Measurements from ENCODE around the gene SPP1.
"Not testable (repeated sequence)": the region's sequence is repeated elsewhere in the genome, so short reads cannot be mapped to it uniquely, and the experiment has no call there.

Gene SPP1

DNA sequence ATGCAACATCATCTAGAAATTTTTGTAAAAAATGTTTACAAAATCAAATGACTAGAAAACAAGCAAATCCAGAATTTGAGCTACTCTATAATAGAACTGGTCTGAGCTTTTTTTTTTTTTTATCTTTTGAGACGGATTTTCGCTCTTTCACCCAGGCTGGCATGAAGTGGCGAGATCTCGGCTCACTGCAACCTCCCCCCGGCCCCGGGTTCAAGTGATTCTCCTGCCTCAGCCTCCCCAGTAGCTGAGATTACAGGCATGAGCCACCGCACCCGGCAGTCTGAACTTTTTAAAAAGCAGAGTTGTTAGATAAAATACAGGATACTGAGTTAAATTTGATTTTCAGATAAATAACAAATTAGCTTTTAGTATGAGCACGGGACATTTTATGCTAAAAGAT, 11.0 kb downstream of the SPP1 start:
- no peak for DNase-seq (ENCODE audit: low read depth)

DNA sequence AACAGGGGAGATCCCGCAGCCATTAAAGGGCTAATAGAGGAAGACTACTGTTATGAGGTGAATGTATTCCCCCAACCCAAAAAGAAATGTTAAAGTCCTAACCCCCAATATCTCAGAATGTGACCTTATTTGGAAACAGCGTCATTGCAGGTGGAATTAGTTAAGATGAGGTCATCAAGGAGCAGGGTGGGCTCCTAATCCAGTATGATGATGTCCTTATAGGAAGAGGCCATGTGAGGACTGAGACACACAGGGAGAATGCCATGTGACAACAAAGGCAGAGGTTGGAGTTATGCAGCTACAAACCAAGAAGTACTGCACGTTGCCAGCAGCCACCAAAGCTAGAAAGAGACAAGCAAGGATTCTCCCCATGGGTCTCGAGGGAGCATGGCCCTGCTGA, 14.3 kb downstream of the SPP1 start:
- DNase-seq (ENCODE audit: low read depth): no peak

DNA sequence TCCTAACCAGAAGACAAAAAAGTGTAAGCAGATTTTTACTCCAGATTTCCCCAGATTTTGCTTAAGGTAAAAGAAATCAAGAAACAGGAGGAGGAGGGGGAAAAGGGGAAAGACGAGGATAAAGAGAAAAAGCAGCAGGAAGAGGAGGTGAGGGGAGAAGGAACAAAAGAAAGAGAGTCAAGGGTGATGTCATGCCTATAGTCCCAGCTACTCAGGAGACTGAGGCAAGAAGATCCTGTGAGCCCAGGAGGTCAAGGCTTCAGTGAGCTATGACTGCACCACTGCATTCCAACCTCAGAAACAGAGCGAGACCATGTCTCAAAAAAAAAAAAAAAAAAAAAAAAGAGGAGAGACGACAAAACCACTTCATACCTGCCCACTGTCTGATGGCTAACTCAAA, 19.9 kb downstream of the SPP1 start:
- DNase-seq (ENCODE audit: low read depth): no peak

DNA sequence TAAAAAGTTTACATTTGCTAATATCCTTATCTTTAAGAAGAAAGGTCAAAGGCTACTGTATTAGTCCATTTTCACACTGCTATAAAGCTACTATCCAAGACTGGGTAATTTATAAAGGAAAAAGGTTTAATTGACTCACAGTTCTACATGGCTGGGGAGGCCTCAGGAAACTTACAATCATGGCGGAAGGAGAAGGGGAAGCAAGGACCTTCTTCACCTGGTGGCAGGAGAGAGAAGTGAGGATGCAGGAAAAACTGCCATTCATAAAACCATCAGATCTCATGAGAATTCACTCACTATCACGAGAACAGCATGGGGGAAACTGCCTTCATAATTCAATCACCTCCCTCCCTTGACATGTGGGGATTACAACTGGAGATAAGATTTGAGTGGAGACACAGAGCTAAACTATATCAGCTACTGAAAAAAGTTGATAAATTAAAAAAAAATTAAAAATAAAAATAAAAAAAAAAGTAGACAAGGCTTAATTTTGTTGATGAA, 23.7 kb downstream of the SPP1 start:
- not testable (repeated sequence) for DNase-seq (ENCODE audit: low read depth)

DNA sequence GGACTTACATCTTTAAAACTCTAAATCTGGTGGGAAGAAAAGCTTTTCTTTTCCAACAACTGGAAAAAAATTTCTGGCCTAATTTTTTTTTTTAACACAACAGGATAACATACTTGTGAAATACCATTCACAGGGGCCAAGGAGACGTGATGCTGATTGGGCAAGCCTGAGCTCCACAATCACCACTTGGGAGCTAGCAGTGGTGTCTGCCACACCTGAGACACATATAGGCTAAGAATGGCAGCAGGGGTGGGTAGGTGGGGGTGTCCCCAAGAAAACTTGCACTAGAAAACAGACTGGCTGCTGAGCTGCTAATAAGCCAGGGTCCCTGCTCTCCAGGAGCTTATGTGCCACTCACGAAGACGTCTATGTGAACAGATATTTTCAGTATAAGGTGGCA, 26.4 kb downstream of the SPP1 start:
- DNase-seq (ENCODE audit: low read depth): no peak

DNA sequence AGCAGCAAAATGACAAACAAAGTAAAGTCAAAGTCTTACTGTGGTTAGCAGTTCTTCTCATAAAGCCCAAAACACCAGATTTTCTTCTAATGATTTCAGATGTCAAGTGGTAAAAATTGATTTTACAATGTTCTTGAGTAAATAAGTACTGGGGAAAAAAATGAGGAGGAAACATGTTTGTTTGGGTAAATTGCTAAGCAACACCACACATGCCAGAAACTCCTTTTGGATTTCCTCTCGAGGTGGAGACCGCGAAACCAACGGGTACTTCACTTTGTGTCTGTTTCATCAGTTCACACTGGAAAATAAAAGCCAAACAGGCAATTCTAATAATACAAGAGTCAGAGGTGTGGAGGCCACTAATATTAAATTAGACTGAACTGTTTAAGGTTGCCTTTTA, 27.3 kb downstream of the SPP1 start:
- no peak for DNase-seq (ENCODE audit: low read depth)

DNA sequence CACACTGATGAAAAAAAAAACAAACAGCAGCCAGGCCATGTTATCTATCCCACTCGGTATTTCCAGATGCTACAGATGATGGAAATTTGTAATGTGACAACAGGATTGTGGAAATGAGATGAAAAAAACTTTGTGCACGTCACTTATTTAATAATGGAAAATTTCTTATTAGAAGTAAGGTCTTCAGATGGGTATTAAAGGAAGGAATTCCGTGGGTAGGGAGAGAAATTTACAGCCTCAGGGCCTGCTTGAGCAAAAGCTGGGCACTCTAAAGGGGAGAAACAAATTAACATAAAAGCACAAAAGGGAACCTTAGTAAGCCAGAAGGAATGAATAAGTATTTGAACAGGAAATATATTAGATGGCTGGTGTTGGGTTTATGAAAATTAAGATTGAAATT, 27.7 kb downstream of the SPP1 start:
- no peak for DNase-seq (ENCODE audit: low read depth)

DNA sequence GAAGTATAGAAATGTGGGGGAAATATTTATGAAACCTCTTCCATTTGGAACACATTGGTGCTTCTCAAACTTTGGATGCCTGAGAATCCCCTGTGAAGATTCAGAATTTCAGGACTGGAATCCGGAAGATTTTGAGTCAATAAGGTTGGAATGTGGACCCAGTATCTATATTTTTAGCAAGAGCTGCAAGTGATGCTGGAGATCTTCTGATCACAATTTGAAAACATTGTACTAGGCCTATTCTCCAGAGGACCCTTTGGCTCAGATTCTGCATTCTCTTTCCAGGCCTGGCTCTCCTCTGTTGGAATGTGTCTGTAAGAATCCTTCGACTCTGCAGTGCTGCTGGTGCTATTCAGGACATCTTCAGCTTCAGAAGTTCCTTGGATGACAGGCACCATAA, 29.6 kb downstream of the SPP1 start:
- no peak for DNase-seq (ENCODE audit: low read depth)

DNA sequence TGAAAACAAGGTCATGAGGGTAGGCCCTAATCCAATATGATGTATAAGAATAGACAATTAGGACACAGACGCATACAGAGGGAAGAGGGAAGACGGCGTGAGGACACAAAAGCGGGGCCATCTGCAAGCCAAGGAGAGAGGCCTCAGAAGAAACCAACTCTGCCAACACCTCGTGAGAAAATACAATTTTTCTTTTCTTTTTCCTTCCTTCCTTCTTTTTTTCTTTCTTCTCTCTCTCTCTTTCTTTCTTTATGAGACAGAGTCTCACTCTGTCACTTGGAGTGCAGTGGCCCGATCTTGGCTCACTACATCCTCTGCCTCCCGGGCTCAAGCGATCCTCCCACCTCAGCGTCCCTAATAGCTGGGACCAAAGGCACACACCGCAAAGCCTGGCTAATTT, 30.4 kb downstream of the SPP1 start:
- DNase-seq (ENCODE audit: low read depth): no peak

DNA sequence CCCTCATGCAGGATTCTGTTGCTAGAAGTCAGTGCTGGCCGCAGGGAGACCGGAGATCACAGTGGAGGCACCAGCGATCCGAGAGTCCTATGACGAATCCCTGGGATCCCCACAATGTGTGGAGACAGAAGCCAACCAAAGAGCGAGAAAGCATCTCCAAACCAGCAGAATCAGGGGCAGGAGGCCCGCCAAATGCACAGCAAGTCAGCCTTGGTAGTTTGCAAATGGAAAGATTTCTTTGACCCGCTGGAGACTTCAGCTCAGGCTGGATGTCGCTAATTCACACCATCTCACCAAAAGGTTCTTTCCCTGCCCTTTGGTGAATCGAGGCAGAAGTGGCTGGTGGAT, 31.4 kb downstream of the SPP1 start:
- DNase-seq (ENCODE audit: low read depth): no peak

DNA sequence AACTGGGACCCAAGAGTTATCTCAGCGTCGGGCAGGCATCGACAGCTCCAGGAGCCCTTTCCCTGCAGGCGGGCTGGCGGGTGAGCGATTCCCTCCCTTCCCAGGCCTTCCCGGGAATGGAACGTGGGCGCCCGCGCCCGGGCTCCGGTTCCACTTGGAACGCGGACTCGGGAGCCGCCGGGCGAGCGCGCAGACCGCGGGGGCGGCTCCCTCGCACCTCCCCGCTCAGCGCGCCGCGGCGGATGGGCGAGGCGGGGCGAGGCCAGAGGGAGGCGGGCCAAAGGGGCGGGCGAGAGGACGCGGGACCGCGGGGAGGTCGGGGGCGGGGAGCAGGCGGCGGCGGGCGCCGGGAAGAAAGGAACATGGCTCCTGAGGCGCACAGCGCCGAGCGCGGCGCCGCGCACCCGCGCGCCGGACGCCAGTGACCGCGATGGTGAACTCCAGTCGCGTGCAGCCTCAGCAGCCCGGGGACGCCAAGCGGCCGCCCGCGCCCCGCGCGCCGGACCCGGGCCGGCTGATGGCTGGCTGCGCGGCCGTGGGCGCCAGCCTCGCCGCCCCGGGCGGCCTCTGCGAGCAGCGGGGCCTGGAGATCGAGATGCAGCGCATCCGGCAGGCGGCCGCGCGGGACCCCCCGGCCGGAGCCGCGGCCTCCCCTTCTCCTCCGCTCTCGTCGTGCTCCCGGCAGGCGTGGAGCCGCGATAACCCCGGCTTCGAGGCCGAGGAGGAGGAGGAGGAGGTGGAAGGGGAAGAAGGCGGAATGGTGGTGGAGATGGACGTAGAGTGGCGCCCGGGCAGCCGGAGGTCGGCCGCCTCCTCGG, 32.0 kb downstream of the SPP1 start, which contains the start of gene PKD2:
Gene PKD2 (plus strand): TSS at position 332 of the 818 bp plus-strand sequence. CDS start 99 bp downstream, at position 431.
- DNase-seq (ENCODE audit: low read depth): peak; percentile 56

DNA sequence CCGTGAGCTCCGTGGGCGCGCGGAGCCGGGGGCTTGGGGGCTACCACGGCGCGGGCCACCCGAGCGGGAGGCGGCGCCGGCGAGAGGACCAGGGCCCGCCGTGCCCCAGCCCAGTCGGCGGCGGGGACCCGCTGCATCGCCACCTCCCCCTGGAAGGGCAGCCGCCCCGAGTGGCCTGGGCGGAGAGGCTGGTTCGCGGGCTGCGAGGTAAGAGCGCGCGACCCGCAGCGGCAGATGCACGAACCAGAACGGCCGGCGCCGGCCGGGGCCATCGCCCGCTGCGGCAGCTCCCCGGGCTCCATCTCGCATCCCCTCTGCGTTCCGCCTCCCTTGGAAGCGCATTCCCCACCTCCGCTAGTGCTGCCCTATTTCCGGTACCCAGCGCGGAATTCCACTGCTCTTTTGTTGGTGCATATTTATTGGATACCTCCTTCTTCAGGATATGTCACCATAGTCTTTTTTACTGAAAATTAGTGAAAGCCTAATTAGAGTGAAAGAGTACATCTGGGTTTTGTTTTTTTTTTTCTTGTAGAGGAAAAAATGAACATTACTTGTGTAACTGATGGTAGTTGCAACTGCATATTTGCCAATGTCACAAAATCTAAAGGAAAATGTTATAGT, 32.7 kb downstream of the SPP1 start:
- peak; percentile 12 for DNase-seq (ENCODE audit: low read depth)

DNA sequence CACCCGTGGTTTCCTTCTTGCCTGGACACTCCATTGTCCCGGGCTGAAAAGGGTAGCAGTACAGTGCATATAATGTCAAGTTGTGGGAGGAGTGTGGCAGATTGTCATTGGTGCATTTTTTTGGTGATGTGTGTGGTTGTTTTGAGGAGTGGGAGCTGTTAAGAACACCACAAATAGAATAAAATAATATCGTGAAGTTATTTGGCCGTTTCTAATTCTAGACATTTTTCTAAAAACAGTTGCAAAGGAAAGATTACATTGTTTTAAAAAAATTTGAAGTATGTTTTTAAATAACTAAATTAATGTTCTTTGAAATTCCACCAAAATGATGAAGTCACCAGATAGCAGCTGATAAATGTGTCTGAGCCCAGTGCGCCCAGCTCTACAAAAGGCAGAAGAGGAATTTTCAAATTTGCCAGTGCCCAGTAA, 33.2 kb downstream of the SPP1 start:
- no peak for DNase-seq (ENCODE audit: low read depth)

DNA sequence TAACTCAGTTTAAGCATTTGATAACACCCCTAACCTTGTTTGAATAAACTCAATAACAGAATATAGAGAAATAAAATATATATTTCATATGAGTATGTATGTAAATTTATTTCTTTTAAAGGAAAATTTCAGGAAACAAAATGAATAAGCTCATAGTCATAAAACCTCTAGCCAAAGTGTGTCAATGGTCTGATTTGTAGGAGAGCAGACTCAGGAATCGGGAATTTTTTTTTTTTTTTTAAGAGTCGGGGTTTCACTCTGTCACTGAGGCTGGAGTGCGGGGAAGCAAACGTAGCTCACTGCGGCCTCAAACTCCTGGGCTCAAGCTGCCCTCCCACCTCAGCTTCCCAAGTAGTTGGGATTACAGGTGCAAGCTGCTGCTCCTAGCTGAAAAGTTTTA, 34.4 kb downstream of the SPP1 start:
- no peak for DNase-seq (ENCODE audit: low read depth)

DNA sequence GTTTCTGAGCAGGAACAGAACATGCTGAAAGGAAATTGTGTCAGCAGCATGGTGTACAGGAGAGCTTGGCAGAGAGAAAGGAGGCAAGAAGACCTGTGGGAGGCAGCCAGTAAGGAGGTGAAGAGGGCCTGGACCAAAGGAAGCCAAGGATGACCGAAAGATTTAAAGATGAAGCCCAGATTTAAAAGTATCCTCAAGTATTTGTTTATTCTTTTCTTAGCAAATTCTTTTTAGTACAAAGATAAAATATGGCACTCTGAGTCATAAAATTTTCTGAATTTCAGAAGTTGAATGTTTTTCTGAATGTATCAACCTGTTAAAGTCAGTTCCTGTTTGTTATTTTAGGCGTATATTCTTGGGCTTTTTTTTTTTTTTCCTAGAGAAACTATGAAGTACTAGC, 35.5 kb downstream of the SPP1 start:
- DNase-seq (ENCODE audit: low read depth): no peak

DNA sequence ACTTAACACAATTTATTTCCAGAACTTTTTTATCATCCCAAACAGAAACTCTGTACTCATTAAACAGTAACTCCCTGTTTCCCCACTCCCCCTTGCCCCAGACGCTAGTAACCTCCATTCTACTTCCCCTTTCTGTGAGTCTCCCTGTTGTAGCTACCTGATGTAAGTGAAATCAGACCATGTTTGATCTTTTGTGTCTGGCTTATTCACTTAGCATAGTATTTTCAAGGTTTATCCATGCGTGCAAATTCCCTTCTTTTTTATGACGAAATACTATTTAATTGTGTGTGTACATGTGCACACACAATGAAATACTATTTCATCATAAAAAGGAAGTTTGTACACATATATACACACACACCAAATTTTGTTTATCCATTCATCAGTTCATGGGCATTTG, 37.1 kb downstream of the SPP1 start:
- no peak for DNase-seq (ENCODE audit: low read depth)

DNA sequence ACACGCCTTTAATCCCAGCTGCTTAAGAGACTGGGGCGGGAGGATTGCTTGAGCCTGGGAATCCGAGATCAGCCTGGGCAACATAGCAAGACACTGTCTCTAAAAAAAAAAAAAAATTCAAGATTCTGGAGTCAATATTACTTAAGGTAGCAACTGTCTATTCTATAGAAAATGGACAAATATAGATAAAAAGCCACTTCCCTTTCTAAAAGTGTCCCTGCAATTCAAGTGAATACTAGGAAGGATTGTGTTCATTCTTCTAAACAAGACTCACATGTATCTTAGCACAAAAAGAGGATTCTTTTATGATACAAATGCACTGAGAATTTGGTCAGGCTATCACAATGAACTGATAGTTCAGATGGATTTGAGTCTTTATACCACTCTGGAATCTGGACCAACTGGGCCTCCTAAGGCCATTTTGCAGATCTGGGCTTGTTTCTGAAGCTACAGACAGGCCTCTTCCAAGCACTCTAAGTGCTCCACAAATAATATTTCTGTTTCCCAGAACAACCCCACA, 38.9 kb downstream of the SPP1 start:
- DNase-seq (ENCODE audit: low read depth): no peak

DNA sequence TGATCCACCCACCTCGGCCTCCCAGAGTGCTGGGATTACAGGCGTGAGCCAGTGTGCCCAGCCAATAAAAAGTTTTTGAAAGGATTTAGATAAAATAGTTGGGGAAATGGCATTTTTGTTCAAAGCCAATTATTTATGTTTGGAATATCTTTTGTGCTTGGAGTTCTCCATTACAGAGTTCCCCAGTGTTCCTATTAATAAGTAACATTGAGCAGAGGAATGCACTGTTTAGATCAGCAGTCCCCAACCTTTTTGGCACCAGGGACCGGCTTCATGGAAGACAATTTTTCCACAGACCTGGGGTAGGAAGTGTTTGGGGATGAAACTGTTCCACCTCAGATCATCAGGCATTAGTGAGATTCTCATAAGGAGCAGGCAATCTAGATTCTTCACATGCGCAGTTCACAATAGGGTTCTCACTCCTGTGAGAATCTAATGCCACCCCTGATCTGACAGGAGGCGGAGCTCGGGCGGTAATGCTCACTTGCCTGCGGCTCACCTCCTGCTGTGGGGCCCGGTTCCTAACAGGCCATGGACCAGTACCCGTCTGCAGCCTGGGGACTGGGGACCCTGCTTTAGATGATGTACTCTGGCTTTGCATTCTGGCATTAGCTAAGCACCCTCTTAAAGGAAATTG, 40.3 kb downstream of the SPP1 start:
- no peak for DNase-seq (ENCODE audit: low read depth)

DNA sequence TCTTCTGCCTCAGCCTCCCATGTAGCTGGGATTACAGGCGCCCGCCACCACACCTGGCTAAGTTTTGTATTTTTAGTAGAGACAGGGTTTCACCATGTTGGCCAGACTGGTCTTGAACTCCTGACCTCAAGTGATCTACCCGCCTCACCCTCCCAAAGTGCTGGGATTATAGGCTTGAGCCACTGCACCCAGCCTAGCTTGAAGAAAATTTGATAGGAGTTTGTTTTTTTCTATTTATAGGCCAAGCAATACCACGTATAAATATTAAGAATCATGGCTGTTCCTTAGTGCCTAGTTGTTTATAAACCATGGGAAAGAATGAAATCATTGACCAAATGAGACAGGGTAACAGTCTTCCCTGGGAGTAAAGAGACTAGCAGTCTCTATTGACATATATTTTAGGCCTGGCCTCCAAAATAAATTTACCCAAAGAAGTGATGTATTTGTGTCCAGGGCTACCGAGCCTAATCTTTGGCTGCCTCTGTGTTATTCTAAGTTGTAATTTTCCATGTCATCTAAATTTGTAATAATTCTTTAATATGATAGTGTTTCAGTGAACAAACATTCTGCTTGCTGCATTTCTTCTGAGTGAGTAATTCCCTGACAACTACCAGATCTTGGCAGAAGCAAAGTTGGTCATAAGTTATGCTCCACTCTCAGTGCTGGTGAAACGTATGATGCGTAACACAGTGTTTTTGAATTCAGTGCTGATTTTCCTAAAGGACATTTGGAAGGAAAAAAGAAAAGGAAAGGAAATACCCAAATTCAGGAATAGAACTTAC, 42.2 kb downstream of the SPP1 start:
- DNase-seq (ENCODE audit: low read depth): no peak

DNA sequence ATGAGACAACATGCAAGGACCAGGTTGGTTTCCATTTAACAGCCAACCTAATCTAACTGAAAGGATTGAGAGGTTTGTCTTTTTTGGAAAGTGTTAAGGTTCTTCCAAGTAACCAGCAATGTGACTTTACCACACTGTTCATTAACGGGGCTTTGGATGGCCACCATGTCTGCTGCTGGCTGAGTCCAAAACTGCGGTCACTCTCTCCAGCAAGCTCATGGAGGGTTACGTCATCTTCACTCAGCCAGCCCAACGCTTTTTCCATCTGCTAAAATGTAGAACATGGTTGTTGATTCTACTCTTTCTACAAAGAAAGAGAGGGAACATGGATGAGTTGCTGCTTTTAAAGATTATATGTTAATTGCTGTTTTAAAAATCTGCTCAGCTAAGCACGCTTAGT, 43.0 kb downstream of the SPP1 start:
- no peak for DNase-seq (ENCODE audit: low read depth)

DNA sequence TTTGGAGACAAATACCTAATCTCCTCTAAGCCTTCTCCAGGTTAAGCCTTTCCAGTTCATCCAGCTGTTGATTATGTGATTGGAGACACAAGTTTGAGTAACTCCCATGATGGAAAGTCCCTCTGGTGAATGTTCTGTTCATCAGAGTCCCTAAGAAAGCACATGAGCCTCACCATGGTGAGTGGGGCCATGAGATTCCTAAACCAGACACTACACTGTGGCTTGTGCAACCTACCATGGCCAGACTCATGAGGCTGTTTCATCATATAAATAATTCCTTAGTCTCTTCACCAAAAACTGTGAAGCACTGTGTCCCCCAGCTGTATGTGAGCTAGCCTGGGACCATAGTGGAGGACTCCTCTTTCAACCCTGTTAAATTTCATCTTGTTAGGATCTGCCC, 46.3 kb downstream of the SPP1 start:
- DNase-seq (ENCODE audit: low read depth): no peak

DNA sequence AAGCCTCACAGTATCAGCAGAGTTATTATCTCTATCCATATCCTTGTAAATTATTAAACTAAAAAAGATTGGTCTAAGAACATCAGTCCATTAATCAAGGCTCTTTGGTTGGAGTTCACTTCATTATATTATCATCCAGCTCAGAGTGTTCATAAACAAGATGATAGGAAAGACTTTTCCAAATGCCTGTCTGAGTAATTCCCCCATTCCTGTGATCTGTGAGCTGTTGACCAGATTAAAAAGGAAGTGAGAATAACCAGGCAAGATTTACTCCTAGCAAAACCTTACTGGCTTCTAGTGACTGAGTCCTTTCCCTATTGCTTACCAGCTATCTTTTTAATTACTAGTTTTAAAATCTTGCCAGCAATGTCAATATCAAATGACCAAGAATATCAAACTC, 46.8 kb downstream of the SPP1 start:
- no peak for DNase-seq (ENCODE audit: low read depth)

Measured in activated T-helper 9 cell treated with anti-CD3 and anti-CD28 coated beads, Interleukin-2, amount 50 U/mL, for 16 hours (primary cell).